ENCODE results near the gene RASGRF1.

- TF ChIP-seq YY1 (IDR thresholded peaks at IDR 0.05; ENCODE audit: low read depth) (no peak), TEAD4 (IDR thresholded peaks at IDR 0.05) (no peak), EP300 (IDR thresholded peaks at IDR 0.05; ENCODE audit: borderline replicate concordance) (no peak)
Measured at GRCh38 chr15:78944669-78945407, 145.7 kb downstream of the RASGRF1 start, which contains the start of gene CTSH.
